ENCODE results near the gene SURF1. TPM values are rescaled to one million over a fixed set of nuclear protein-coding genes. Genes with fewer than 3 reads are reported as not detected.

The SURF1 gene
- total RNA-seq, 3 donors from 2014 or later: 45.9 to 61.4 (median 46.8) TPM

DNA sequence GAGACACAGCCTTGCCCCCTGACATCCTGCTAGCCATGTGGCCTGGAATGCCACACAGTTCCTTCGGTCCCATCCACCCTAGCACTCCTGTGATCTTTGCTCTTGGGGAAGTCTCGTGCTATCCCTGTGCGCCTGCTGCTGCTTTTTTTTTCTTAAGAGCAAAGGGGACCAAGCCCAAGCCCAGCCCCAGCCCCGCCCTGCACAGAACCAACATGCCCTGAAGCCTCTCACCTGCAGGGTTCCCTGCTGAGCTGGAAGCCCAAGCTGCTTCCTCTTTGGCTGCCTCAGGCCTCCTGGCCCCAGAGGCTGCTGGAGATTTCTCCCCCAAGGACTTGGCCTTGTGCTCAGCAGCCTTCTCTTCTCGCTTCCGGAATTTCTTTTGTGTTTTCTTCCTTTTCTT is 22.1 kb downstream of the SURF1 start:
- intact Hi-C loops (cut with DNase I; ENCODE audit: low total_unique reads): no loop called here
- H3K27ac ChIP-seq: no peak overlapping the region
- H3K4me1 ChIP-seq: peaks cover 0 to 12% of the 10 kb centered on the region in 2 donors
- TF ChIP-seq POLR2AphosphoS5 (IDR thresholded peaks at IDR 0.05) (no peak), CTCF (IDR thresholded peaks at IDR 0.05) (no peak), POLR2A (IDR thresholded peaks at IDR 0.05) (no peak)
- H3K27me3 ChIP-seq: no peaks in the 10 kb centered on the region
- peaks cover 9% of the 10 kb centered on the region for H3K36me3 ChIP-seq
- no peak for DNase-seq (ENCODE audit: low spot score in 2 of 2)
- no peaks in the 10 kb centered on the region for H3K9me3 ChIP-seq
- no peak overlapping the region for H3K4me3 ChIP-seq

- H3K27me3 ChIP-seq: no peaks in the 10 kb centered on the region
- no peak for DNase-seq (ENCODE audit: low spot score in 2 of 2)
- H3K4me3 ChIP-seq: no peak overlapping the region
- H3K4me1 ChIP-seq: peaks cover 0 to 12% of the 10 kb centered on the region in 2 donors
- no peak for TF ChIP-seq POLR2AphosphoS5 (IDR thresholded peaks at IDR 0.05)
- no peak for TF ChIP-seq POLR2A (IDR thresholded peaks at IDR 0.05)
- TF ChIP-seq CTCF (IDR thresholded peaks at IDR 0.05): no peak
- intact Hi-C loops (cut with DNase I; ENCODE audit: low total_unique reads): no loop called here
- peaks cover 9% of the 10 kb centered on the region for H3K36me3 ChIP-seq
- no peaks in the 10 kb centered on the region for H3K9me3 ChIP-seq
- no peak overlapping the region for H3K27ac ChIP-seq
These were observed 22.7 kb downstream of the SURF1 start for GRCh38 chr9:133333566-133333965.

DNA sequence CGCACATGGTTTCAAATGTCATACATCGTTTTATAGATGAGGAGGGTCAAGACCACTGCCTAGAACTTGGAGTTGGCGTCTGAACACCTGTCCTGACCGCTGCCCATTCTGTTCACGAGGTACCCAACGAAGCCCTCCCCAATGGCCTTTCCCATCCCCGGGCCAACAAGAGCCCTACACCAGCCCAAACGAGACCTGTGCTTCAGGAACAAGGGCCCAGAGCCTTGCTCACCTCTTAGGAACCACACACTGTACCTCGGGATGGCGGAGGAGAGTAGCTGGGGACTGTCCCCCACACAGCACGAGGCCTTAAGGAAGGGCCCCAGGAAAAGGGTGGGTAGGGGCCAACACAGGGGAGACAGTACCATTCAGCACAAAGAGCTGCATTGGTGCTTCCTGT is 23.3 kb downstream of the SURF1 start:
- Histone ChIP-seq H3K27me3 (no peaks in the 10 kb centered on the region), H3K4me1 (peaks cover 0 to 12% of the 10 kb centered on the region in 2 donors), H3K9me3 (no peaks in the 10 kb centered on the region), H3K4me3 (no peak overlapping the region), H3K27ac (no peak overlapping the region), H3K36me3 (peaks cover 9% of the 10 kb centered on the region)
- intact Hi-C loops (cut with DNase I; ENCODE audit: low total_unique reads): no loop called here
- TF ChIP-seq CTCF (IDR thresholded peaks at IDR 0.05) (no peak), POLR2A (IDR thresholded peaks at IDR 0.05) (no peak), POLR2AphosphoS5 (IDR thresholded peaks at IDR 0.05) (no peak)
- DNase-seq (ENCODE audit: low spot score in 2 of 2): no peak

GRCh38 chr9:133332381-133332730 is 23.9 kb downstream of the SURF1 start:
- TF ChIP-seq POLR2A (IDR thresholded peaks at IDR 0.05) (no peak), POLR2AphosphoS5 (IDR thresholded peaks at IDR 0.05) (no peak), CTCF (IDR thresholded peaks at IDR 0.05) (no peak)
- no peak overlapping the region for H3K27ac ChIP-seq
- no peaks in the 10 kb centered on the region for H3K9me3 ChIP-seq
- H3K27me3 ChIP-seq: no peaks in the 10 kb centered on the region
- no peak for DNase-seq (ENCODE audit: low spot score in 2 of 2)
- H3K4me3 ChIP-seq: no peak overlapping the region
- peaks cover 9% of the 10 kb centered on the region for H3K36me3 ChIP-seq
- intact Hi-C loops (cut with DNase I; ENCODE audit: low total_unique reads): no loop called here
- peaks cover 0 to 12% of the 10 kb centered on the region in 2 donors for H3K4me1 ChIP-seq

- Histone ChIP-seq H3K9me3 (no peaks in the 10 kb centered on the region), H3K36me3 (peaks cover 9% of the 10 kb centered on the region), H3K27ac (no peak overlapping the region), H3K4me1 (peaks cover 0 to 12% of the 10 kb centered on the region in 2 donors), H3K4me3 (no peak overlapping the region), H3K27me3 (no peaks in the 10 kb centered on the region)
- DNase-seq (ENCODE audit: low spot score in 2 of 2): no peak
- intact Hi-C loops (cut with DNase I; ENCODE audit: low total_unique reads): no loop called here
- no peak for TF ChIP-seq CTCF (IDR thresholded peaks at IDR 0.05)
- no peak for TF ChIP-seq POLR2AphosphoS5 (IDR thresholded peaks at IDR 0.05)
- TF ChIP-seq POLR2A (IDR thresholded peaks at IDR 0.05): no peak
These were observed 24.5 kb downstream of the SURF1 start for GRCh38 chr9:133331641-133332380.
